Fibroblast of villous mesenchyme (primary cell): ENCODE results near the gene BCL7A. TPM values are rescaled to one million over a fixed set of nuclear protein-coding genes. Genes with fewer than 3 reads are reported as not detected.
"Not testable (repeated sequence)": the region's sequence is repeated elsewhere in the genome, so short reads cannot be mapped to it uniquely, and the experiment has no call there.

Experiments used
- DNase-seq: peaks from one replicate; pipeline ENCODE4 v3.0.0-alpha.2; 2010; ENCODE audit warnings: low read depth
- H3K4me3 ChIP-seq: 2 replicates; pipeline ENCODE4 v1.5.1; 2011; ENCODE audit warnings: low read depth, mild to moderate bottlenecking, low read length
- total RNA-seq: library from RNA; depleted of rRNA; stranded (reverse); fragments of >200 nt; gene quantifications from 2 replicates; pipeline ENCODE4 v1.2.3, GENCODE V29; 2012
- TF ChIP-seq, protein P1 (sequence below): IDR thresholded peaks from 2 replicates; pipeline ENCODE4 v1.5.1; 2012; ENCODE audit warnings: low read depth, mild to moderate bottlenecking, low read length; ENCODE audit not compliant: insufficient read depth

The BCL7A gene
- total RNA-seq, 1 donor: 3.9 TPM

DNA sequence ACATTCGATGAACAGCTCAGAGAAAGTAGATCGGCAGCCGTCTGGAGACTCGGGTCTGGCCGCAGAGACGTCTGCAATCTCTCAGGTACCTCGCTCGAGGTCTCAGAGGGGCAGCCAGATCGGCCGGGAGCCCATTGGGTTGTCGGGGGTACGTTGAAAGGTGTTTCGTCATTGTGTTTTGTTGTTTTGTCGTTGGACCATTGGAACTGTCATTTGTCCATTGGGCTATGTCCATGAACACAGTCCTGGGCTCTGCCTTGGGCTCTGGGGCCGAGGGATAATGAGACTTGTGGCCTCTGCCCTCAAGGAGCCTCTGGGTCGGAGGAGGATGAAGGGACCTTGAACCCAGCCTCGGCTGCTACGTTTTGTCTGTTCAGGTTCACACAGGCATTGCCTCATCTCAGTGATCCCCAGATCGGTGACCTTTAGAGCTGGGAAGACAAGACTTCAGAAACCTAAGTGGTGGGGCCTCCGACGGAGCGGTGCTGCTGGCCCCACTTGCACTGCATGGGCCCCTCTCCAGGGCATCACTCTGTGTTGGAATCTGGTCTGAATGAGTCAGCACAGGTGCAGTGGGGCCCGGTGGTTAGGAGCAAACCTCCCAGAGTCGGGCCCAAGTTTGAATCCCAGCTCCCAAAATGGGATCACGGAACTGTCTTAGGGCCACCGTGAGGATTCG lies 33.3 kb downstream of the BCL7A start:
- DNase-seq: no peak
- TF ChIP-seq, protein P1, sequence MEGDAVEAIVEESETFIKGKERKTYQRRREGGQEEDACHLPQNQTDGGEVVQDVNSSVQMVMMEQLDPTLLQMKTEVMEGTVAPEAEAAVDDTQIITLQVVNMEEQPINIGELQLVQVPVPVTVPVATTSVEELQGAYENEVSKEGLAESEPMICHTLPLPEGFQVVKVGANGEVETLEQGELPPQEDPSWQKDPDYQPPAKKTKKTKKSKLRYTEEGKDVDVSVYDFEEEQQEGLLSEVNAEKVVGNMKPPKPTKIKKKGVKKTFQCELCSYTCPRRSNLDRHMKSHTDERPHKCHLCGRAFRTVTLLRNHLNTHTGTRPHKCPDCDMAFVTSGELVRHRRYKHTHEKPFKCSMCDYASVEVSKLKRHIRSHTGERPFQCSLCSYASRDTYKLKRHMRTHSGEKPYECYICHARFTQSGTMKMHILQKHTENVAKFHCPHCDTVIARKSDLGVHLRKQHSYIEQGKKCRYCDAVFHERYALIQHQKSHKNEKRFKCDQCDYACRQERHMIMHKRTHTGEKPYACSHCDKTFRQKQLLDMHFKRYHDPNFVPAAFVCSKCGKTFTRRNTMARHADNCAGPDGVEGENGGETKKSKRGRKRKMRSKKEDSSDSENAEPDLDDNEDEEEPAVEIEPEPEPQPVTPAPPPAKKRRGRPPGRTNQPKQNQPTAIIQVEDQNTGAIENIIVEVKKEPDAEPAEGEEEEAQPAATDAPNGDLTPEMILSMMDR: no peak
- no peak overlapping the region for H3K4me3 ChIP-seq

DNA sequence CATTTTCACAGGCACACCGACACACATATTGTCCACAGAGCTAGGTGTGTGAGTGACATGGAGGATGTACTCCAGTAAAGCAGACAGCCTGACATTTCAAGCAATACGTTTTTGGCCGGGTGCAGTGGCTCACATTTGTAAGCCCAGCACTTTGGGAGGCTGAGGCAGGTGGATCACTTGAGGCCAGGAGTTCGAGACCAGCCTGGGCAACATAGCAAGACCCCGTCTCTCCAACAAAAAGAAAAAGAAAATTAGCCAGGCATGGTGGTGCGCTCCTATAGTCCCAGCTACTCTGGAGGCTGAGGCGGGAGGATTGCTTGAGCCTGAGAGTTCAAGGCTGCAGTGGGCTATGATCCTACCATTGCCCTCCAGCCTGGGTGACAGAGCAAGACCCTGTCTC lies 34.7 kb downstream of the BCL7A start:
- not testable (repeated sequence) for H3K4me3 ChIP-seq, DNase-seq

DNA sequence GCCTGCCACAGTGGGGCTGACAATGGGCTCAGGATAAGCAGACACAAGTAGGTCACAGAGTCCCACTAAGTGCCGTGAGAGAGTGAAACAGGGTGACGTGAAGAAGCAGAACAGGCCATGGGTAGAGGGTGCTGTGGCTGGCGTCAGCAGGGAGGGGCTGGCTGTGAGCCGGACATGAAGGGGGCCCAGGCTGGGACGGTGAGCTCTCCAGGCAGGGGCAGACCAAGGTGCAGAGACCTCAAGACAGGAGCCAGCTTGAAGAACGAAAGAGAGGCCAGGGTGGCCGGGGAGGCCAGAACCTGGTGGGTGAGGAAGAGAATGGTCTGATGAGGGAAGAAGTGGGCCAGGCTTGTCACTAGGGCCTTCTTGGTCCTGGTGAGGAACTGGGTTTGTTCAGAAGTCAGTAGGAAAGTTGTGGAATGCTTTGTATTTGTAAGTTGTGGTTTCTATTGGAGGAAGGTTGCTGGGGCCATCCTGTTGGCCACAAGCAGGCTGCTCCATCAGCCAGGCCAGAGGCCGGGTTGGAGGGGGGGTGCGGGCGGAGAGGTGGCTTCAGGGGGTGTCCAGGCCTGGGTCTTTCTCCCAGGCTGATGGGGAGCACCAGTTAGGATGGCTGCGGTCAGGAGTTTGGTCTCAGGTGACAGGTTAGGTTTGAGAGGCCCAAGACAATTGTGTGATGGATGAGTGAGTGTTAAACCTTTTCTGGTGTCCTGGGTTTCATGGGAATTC lies 35.5 kb downstream of the BCL7A start:
- no peak overlapping the region for H3K4me3 ChIP-seq
- TF ChIP-seq, protein P1: no peak
- no peak for DNase-seq

DNA sequence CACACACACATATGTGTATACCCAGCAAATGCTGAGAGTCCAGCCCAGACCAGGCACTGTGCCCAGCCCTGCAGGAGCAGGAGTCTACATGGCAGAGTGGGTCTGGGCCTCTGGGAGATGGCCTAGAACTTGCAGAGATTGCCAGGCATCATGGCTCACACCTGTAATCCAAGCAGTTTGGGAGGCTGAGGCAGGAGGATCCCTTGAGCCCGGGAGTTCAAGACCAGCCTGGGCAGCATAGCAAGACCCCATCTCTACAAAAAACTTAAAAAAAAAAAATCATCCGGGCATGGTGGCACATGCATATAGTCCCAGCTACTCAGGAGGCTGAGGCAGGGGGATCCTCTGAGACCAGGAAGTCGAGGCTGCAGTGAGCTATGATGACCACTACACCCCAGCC lies 36.1 kb downstream of the BCL7A start:
- no peak for DNase-seq
- TF ChIP-seq, protein P1: no peak
- H3K4me3 ChIP-seq: no peak overlapping the region

DNA sequence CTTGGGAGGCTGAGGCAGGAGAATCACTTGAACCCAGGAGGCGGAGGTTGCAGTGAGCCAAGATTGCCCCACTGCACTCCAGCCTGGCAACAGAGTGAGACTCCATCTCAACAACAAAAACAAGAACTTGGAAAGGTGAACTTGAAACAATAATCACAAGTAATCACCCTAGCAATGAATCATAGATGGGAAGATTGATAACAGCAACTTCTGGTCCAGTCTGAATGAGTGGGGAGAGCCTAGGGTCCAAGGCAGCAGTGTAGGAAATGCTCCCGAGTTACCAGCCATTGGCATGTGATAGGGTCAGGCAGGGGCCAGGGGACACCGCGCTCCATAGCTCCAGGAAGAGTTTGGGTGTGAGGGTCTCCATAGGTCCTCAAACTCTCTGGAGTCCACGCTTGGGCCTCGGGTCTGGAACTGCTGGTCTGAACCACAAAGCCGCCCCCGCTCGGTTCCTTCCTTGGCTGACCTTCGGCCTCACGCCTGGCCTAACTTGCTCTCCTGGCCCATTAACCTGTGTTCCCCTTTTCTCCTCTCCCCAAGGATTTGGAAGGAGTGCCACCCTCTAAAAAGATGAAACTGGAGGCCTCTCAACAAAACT lies 37.0 kb downstream of the BCL7A start:
- DNase-seq: no peak
- no peak overlapping the region for H3K4me3 ChIP-seq
- TF ChIP-seq, protein P1: no peak

DNA sequence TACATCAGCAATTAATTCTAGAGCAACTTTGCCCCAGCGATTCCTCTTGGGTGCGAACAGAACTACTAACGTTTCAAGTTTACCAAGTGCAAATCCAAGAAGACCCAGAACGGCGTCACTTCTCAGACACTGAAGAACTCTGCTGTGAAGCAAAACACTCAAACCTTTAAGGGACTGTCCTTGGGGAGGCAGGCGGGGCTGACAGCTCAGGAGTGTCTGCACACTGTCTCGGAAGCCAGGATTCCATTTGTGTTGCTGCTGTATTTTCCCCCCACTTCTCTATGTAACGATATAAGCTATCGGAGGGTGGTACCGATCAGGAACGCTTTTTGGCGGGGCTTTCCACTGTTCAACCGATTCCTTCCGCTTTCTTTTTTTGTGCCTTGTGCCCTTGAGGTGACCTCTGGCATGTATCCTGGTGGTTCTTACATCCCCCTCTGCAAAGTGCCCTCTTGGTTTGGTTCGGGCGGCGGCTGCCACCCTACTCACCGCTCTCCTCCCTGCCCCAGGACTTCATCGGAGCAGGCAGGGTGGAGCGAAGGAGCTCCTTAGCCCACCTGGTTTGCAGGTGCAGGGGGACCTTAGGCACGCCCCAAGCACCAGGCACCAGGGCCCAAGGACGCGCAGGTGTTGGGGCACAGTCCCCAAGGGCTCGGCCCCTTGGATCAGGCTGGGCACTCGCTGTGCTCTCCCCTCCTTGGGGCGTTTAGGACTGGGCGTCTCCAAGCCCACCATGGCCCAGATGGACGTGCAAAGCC lies 37.7 kb downstream of the BCL7A start:
- TF ChIP-seq, protein P1: no peak
- no peak for DNase-seq
- no peak overlapping the region for H3K4me3 ChIP-seq

DNA sequence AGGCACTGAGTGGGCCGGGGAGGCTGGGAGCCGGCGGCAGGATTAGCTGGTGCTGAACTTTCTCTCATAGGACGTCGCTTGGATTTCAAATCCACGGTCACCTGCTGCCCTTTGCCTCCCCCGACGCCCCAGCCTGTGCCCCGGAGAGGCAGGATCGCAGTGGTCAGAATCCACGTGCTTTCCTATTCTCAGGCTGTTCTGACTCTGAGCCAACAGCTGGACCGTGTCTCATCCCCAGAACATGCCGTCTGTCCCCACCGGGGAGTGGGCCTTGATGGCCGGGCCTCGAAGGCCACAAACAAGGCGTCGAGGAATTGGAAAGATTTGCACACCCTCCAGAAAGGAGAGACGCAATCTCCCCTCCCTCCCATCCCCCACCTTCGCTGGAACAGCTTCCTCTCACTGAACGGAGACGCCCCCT lies 38.4 kb downstream of the BCL7A start:
- TF ChIP-seq, protein P1: no peak
- DNase-seq: peak; percentile 30
- H3K4me3 ChIP-seq: no peak overlapping the region
